Measurements from ENCODE around the gene ERC1.
A peak's percentile ranks its signal among the peaks of the same experiment; 100 is the strongest.

DNA sequence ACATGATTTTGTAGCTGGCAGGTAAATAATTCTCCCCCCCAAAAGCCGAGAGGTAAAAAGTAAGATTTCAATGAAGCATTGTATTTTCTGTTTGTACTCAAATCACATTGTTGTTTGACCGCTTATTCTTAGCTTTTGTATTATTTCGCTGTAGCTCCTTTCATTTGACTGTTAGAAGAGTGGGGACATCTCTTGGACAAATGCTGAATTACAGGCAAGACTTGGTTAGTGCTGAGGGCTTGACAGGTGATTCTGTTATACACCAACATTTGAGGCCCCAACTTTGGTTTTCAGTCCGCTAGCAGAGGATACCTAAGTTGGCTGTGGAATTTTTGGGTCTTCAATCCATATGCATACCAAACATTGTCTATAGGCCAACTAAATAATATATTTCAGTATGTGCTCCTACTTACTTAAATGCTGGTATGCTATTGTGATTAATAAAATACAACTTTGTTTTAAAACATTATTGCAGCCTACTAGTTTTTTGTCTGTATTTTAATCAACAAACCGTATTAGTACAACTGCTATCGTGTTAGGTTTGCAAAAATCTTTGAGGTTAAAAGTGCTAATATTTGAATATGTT lies 102.2 kb downstream of the ERC1 start:
- TF ChIP-seq POLR2AphosphoS5 (IDR thresholded peaks at IDR 0.05) = no peak
- TF ChIP-seq, protein P1, sequence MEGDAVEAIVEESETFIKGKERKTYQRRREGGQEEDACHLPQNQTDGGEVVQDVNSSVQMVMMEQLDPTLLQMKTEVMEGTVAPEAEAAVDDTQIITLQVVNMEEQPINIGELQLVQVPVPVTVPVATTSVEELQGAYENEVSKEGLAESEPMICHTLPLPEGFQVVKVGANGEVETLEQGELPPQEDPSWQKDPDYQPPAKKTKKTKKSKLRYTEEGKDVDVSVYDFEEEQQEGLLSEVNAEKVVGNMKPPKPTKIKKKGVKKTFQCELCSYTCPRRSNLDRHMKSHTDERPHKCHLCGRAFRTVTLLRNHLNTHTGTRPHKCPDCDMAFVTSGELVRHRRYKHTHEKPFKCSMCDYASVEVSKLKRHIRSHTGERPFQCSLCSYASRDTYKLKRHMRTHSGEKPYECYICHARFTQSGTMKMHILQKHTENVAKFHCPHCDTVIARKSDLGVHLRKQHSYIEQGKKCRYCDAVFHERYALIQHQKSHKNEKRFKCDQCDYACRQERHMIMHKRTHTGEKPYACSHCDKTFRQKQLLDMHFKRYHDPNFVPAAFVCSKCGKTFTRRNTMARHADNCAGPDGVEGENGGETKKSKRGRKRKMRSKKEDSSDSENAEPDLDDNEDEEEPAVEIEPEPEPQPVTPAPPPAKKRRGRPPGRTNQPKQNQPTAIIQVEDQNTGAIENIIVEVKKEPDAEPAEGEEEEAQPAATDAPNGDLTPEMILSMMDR (IDR thresholded peaks at IDR 0.05) = peak; percentile 46 to 70 (median 62)
- TF ChIP-seq EP300 (IDR thresholded peaks at IDR 0.05) = no peak
